PC-9 (cell line): ENCODE results near the gene STAP2. TPM values are rescaled to one million over a fixed set of nuclear protein-coding genes. Genes with fewer than 3 reads are reported as not detected.

Experiments used
- BruUV-seq: library from RNA; stranded (reverse); fragments of 400-500 nt; replicated peaks from 2 replicates; lab custom pipeline; 2021; lab: Mats Ljungman, UMichigan
- CTCF ChIA-PET: fragments of 300-600 bp; sonication (Branson Sonifier 250); formaldehyde crosslinking; loops from one replicate; lab custom pipeline; 2022; ENCODE audit warnings: antibody characterized with exemption; lab: Charles Lee
- POLR2A ChIA-PET: fragments of 300-600 bp; sonication (Branson Sonifier 250); formaldehyde crosslinking; loops from one replicate; lab custom pipeline; 2022; ENCODE audit warnings: antibody characterized with exemption; ENCODE audit not compliant: unreplicated experiment; lab: Charles Lee
- DNase-seq, 2 experiments: peaks; one replicate each; pipeline versions ENCODE4 v3.0.0 to v3.0.0-alpha.2; 2015 to 2022; ENCODE audit warnings: mixed read lengths in 1 of 2
- H2AFZ ChIP-seq: fragments of 200-600 bp; sonication (generic); 2 replicates; pipeline ENCODE4 v1.8.1; 2017; ENCODE audit warnings: antibody characterized with exemption
- H3F3A ChIP-seq: fragments of 200-600 bp; sonication (generic); 2 replicates; pipeline ENCODE4 v1.8.1; 2017; ENCODE audit warnings: antibody characterized with exemption, mild to moderate bottlenecking, low read depth; ENCODE audit not compliant: insufficient read depth
- H3K27ac ChIP-seq: fragments of 200-600 bp; sonication (generic); 2 replicates; pipeline ENCODE4 v1.6.1; 2016; ENCODE audit warnings: mixed run types
- H3K27me3 ChIP-seq: fragments of 200-600 bp; sonication (generic); 2 replicates; pipeline ENCODE4 v1.6.1; 2016; ENCODE audit warnings: low read depth, mixed run types; ENCODE audit not compliant: insufficient read depth
- H3K36me3 ChIP-seq: fragments of 200-600 bp; sonication (generic); 2 replicates; pipeline ENCODE4 v1.6.1; 2016; ENCODE audit warnings: low read depth, mixed run types
- H3K4me1 ChIP-seq: fragments of 200-600 bp; sonication (generic); replicated peaks from 2 replicates; pipeline ENCODE4 v1.6.1; 2016; ENCODE audit warnings: mixed run types; ENCODE audit not compliant: insufficient read depth
- H3K4me2 ChIP-seq: fragments of 200-600 bp; sonication (generic); 2 replicates; pipeline ENCODE4 v1.6.1; 2017; ENCODE audit warnings: mixed run types
- H3K4me3 ChIP-seq: fragments of 200-600 bp; sonication (generic); 2 replicates; pipeline ENCODE4 v1.6.1; 2016; ENCODE audit warnings: mixed run types
- H3K79me2 ChIP-seq: fragments of 200-600 bp; sonication (generic); 2 replicates; pipeline ENCODE4 v1.6.1; 2017; ENCODE audit warnings: low read depth, mixed run types
- H3K9me2 ChIP-seq: fragments of 200-600 bp; sonication (generic); 2 replicates; pipeline ENCODE4 v1.8.1; 2017; ENCODE audit warnings: mild to moderate bottlenecking; ENCODE audit not compliant: insufficient read depth
- H3K9me3 ChIP-seq: fragments of 200-600 bp; sonication (generic); 2 replicates; pipeline ENCODE4 v1.8.1; 2016; ENCODE audit warnings: low read depth; ENCODE audit not compliant: insufficient read depth
- H4K20me1 ChIP-seq: fragments of 200-600 bp; sonication (generic); 2 replicates; pipeline ENCODE4 v1.8.1; 2017; ENCODE audit not compliant: insufficient read depth
- EZH2 ChIP-seq: fragments of 200-600 bp; sonication (generic); IDR thresholded peaks from 2 replicates; pipeline ENCODE4 v1.8.0; 2017; ENCODE audit warnings: antibody characterized with exemption, low read depth
- intact Hi-C: fragments of 100-400 bp; cut with micrococcal nuclease; formaldehyde crosslinking; loops from one replicate; pipeline ENCODE4 v1.10.0; 2022; ENCODE audit not compliant: unreplicated experiment
- total RNA-seq: library from RNA; stranded (reverse); gene quantifications from 2 replicates; pipeline ENCODE4 v1.2.3, GENCODE V29; 2021
- TF ChIP-seq, protein P1 (sequence below): fragments of 200-600 bp; sonication (generic); conservative IDR thresholded peaks from 2 replicates; pipeline ENCODE4 v1.6.1; 2017; ENCODE audit warnings: mixed run types, antibody characterized with exemption, mild to moderate bottlenecking, moderate library complexity

Gene STAP2
- total RNA-seq, 1 experiment from 2014 or later = 29.8 TPM

DNA sequence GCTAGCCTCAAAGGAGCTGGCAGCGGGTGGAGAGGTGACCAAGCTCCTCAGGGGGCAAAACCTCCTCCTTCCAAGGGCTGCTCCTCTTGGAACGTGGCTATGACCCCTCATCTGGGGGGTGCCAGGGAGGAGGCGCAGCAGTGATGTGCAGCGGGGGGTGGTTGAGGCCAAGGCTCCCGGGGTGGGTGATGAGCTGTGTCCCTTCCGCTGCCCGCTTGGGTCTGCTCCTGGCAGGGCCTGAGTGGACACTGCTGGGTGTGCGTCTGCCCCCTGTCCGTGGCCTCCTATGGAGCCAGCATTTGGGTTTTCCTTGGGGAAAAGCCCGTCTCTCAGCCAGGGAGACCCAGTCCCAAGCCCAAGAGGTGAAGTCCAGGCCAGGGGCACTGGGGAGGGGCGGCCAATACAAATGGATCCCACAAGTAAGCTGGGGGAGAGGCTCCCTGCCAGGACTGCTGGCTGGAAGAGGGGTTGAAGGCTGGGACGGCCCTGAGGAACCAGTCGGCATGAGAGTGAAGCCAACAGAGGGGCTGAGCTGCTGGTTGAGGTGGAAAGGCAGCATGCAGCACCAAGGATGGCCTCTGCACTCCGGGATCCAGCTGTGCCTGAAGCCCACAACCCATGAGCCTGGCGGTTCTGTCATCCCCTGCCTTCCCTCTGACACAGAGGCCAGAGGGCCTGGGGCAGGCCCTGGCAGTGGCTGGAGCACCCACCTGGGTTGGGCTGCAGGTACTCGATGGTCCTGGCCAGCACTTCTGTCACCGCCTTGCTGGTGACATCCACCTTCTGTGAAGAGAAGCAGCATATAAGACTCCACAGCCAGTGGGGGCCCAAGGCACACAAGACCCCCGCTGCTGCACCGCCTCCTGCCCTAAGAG lies 27.4 kb upstream of the STAP2 start:
- intact Hi-C loops = no loop called here
- H3K4me2 ChIP-seq = no peak overlapping the region
- no TSS peak for BruUV-seq
- H3K9me3 ChIP-seq = no peaks in the 10 kb centered on the region
- H3K9me2 ChIP-seq = no peaks in the 10 kb centered on the region
- ChIA-PET POLR2A (interaction anchor here (0.6 kb wide), 1 partner anchor 36 kb away, joined by 7 read pairs; the partner anchor contains the start of gene CHAF1A), CTCF (no interaction called here)
- no peak for TF ChIP-seq EZH2
- TF ChIP-seq, protein P1, sequence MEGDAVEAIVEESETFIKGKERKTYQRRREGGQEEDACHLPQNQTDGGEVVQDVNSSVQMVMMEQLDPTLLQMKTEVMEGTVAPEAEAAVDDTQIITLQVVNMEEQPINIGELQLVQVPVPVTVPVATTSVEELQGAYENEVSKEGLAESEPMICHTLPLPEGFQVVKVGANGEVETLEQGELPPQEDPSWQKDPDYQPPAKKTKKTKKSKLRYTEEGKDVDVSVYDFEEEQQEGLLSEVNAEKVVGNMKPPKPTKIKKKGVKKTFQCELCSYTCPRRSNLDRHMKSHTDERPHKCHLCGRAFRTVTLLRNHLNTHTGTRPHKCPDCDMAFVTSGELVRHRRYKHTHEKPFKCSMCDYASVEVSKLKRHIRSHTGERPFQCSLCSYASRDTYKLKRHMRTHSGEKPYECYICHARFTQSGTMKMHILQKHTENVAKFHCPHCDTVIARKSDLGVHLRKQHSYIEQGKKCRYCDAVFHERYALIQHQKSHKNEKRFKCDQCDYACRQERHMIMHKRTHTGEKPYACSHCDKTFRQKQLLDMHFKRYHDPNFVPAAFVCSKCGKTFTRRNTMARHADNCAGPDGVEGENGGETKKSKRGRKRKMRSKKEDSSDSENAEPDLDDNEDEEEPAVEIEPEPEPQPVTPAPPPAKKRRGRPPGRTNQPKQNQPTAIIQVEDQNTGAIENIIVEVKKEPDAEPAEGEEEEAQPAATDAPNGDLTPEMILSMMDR = no peak
- no peaks in the 10 kb centered on the region for H3K79me2 ChIP-seq
- no peak overlapping the region for H3K4me3 ChIP-seq
- no peak for DNase-seq
- H3K36me3 ChIP-seq = no peaks in the 10 kb centered on the region
- H2AFZ ChIP-seq = no peak overlapping the region
- no peaks in the 10 kb centered on the region for H3K27me3 ChIP-seq
- H4K20me1 ChIP-seq = no peaks in the 10 kb centered on the region
- H3K4me1 ChIP-seq = no peaks in the 10 kb centered on the region
- no peak overlapping the region for H3K27ac ChIP-seq
- H3F3A ChIP-seq = no peaks in the 10 kb centered on the region

DNA sequence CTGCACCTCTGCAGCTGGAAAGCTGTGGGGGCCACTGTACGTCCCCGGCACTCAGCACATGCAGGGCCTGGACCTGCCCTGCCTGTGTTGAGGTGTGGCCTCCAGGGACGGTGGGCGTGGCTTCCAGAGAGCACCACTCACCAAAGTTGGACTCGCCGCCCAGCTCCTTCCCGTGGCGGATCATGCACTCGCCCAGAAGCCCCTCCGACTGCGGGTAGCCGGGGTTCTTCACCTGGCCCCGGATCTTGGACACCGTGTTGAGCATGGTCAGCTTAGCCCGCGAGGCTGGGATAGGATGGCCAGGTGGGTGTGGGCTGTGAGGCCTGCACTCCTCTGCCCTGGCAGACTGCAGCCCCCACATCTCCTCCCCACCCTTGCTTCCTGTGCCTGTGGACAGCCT lies 26.7 kb upstream of the STAP2 start:
- H3K27me3 ChIP-seq = no peaks in the 10 kb centered on the region
- BruUV-seq = no TSS peak
- intact Hi-C loops = no loop called here
- no peak overlapping the region for H3K27ac ChIP-seq
- DNase-seq = no peak
- no peaks in the 10 kb centered on the region for H3K9me2 ChIP-seq
- no peaks in the 10 kb centered on the region for H3K9me3 ChIP-seq
- H3K36me3 ChIP-seq = no peaks in the 10 kb centered on the region
- no peaks in the 10 kb centered on the region for H3F3A ChIP-seq
- no peak for TF ChIP-seq EZH2
- TF ChIP-seq, protein P1 = no peak
- no peak overlapping the region for H3K4me2 ChIP-seq
- ChIA-PET CTCF (no interaction called here), POLR2A (interaction anchor here (0.6 kb wide), 1 partner anchor 37 kb away, joined by 7 read pairs; the partner anchor contains the start of gene CHAF1A)
- H2AFZ ChIP-seq = no peak overlapping the region
- no peak overlapping the region for H3K4me3 ChIP-seq
- H3K4me1 ChIP-seq = no peaks in the 10 kb centered on the region
- no peaks in the 10 kb centered on the region for H4K20me1 ChIP-seq
- no peaks in the 10 kb centered on the region for H3K79me2 ChIP-seq

GRCh38 chr19:4363571-4364304 lies 25.1 kb upstream of the STAP2 start:
- TF ChIP-seq, protein P1 = no peak
- no peaks in the 10 kb centered on the region for H3K9me3 ChIP-seq
- H3K4me3 ChIP-seq = no peak overlapping the region
- BruUV-seq = no TSS peak
- no peak overlapping the region for H3K27ac ChIP-seq
- no peaks in the 10 kb centered on the region for H3K36me3 ChIP-seq
- H3K4me1 ChIP-seq = no peaks in the 10 kb centered on the region
- ChIA-PET CTCF (no interaction called here), POLR2A (no interaction called here)
- no peaks in the 10 kb centered on the region for H3F3A ChIP-seq
- intact Hi-C loops = no loop called here
- H3K79me2 ChIP-seq = no peaks in the 10 kb centered on the region
- no peaks in the 10 kb centered on the region for H4K20me1 ChIP-seq
- no peaks in the 10 kb centered on the region for H3K27me3 ChIP-seq
- DNase-seq = no peak
- H3K9me2 ChIP-seq = no peaks in the 10 kb centered on the region
- H2AFZ ChIP-seq = no peak overlapping the region
- H3K4me2 ChIP-seq = no peak overlapping the region
